SK-N-SH treated with all-trans-retinoic acid at 6 μM for 48 hours (cell line): ENCODE measurements around the gene NCF2.

Experiments
- GLIS3 ChIP-seq: fragments of 250-450 bp; sonication (Bioruptor Pico); IDR thresholded peaks from 2 replicates; pipeline ENCODE4 v1.5.0; 2020; ENCODE audit warnings: mild to moderate bottlenecking, moderate library complexity
- OSR1 ChIP-seq: fragments of 250-450 bp; sonication (Bioruptor Pico); IDR thresholded peaks from 2 replicates; pipeline ENCODE4 v1.8.0; 2022; ENCODE audit warnings: moderate library complexity, mild to moderate bottlenecking, inconsistent platforms
- PPARA ChIP-seq: fragments of 250-450 bp; sonication (Bioruptor Pico); IDR thresholded peaks from 2 replicates; pipeline ENCODE4 v1.5.0; 2020; ENCODE audit warnings: mild to moderate bottlenecking, borderline replicate concordance
- SNAI2 ChIP-seq: fragments of 250-450 bp; sonication (Bioruptor Pico); IDR thresholded peaks from 2 replicates; pipeline ENCODE4 v1.5.0; 2020; ENCODE audit warnings: mild to moderate bottlenecking, moderate library complexity
- TCF4 ChIP-seq: fragments of 250-450 bp; sonication (Bioruptor Pico); IDR thresholded peaks from 2 replicates; pipeline ENCODE4 v1.8.0; 2021; ENCODE audit warnings: mild to moderate bottlenecking, moderate library complexity, borderline replicate concordance
- ZFP3 ChIP-seq: fragments of 250-450 bp; sonication (Bioruptor Pico); IDR thresholded peaks from 2 replicates; pipeline ENCODE4 v1.5.0; 2020; ENCODE audit warnings: mild to moderate bottlenecking, moderate library complexity
- ZNF565 ChIP-seq: fragments of 450-650 bp; formaldehyde crosslinking; conservative IDR thresholded peaks from 2 replicates; pipeline ENCODE4 v1.5.0; 2020; ENCODE audit warnings: low read depth, mild to moderate bottlenecking, moderate library complexity
- TF ChIP-seq, protein P1 (sequence below): fragments of 250-450 bp; sonication (Bioruptor Pico); IDR thresholded peaks from 2 replicates; pipeline ENCODE4 v1.8.0; 2020; ENCODE audit warnings: mild to moderate bottlenecking, moderate library complexity, borderline replicate concordance

DNA sequence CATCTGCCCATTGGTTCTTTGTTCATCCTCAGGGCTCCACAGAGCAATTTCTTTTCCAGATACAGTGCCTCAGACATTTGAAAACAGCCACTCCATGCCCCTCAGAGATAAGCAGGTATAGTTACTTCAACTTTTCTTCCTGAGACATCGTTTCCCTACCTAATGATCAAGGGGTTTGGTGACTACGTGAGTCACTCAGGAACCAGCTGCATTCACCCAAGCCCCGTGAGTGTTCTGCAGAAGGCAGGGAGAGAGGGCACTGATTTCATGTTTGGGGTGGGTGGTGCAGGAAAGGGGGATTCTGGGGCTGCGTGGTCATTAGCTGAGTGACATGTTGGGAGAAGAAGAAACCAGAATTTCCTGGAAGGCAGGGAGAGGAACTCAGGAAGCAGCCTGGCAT lies 25.0 kb downstream of the NCF2 start:
- no peak for TF ChIP-seq SNAI2
- TF ChIP-seq ZNF565 (CRISPR knock-in tag), result no peak
- no peak for TF ChIP-seq TCF4 (CRISPR knock-in tag)
- TF ChIP-seq OSR1 (CRISPR knock-in tag), result no peak
- TF ChIP-seq, protein P1, sequence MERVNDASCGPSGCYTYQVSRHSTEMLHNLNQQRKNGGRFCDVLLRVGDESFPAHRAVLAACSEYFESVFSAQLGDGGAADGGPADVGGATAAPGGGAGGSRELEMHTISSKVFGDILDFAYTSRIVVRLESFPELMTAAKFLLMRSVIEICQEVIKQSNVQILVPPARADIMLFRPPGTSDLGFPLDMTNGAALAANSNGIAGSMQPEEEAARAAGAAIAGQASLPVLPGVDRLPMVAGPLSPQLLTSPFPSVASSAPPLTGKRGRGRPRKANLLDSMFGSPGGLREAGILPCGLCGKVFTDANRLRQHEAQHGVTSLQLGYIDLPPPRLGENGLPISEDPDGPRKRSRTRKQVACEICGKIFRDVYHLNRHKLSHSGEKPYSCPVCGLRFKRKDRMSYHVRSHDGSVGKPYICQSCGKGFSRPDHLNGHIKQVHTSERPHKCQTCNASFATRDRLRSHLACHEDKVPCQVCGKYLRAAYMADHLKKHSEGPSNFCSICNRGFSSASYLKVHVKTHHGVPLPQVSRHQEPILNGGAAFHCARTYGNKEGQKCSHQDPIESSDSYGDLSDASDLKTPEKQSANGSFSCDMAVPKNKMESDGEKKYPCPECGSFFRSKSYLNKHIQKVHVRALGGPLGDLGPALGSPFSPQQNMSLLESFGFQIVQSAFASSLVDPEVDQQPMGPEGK (CRISPR knock-in tag), result no peak
- TF ChIP-seq GLIS3, result no peak
- no peak for TF ChIP-seq ZFP3 (CRISPR knock-in tag)
- TF ChIP-seq PPARA (CRISPR knock-in tag), result no peak
